NCI-H226 (cell line): ENCODE results near the gene PXYLP1.

Experiments used
- DNase-seq: peaks from one replicate; pipeline ENCODE4 v3.0.0-alpha.2; 2015

Gene PXYLP1

DNA sequence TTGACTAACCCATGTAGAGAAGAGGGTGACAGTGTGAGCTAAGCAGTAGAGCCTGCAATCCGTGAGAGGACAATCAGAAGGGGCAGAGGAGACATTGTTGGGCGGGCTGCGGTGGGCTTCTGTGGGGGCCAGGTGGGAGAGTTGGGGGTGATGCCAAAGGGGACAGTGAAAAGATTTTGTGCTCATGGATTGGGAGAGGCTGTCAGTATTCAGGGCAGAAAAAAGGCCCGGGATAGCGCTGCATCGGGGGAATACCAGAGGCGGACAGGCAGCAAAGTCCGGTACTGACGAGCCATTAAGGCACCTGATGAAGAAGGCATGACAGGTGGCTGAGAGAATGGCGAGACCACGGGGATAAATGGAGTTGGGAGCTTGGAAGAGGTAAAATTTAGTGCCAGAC, 1.3 kb upstream of the PXYLP1 start:
- DNase-seq: no peak

DNA sequence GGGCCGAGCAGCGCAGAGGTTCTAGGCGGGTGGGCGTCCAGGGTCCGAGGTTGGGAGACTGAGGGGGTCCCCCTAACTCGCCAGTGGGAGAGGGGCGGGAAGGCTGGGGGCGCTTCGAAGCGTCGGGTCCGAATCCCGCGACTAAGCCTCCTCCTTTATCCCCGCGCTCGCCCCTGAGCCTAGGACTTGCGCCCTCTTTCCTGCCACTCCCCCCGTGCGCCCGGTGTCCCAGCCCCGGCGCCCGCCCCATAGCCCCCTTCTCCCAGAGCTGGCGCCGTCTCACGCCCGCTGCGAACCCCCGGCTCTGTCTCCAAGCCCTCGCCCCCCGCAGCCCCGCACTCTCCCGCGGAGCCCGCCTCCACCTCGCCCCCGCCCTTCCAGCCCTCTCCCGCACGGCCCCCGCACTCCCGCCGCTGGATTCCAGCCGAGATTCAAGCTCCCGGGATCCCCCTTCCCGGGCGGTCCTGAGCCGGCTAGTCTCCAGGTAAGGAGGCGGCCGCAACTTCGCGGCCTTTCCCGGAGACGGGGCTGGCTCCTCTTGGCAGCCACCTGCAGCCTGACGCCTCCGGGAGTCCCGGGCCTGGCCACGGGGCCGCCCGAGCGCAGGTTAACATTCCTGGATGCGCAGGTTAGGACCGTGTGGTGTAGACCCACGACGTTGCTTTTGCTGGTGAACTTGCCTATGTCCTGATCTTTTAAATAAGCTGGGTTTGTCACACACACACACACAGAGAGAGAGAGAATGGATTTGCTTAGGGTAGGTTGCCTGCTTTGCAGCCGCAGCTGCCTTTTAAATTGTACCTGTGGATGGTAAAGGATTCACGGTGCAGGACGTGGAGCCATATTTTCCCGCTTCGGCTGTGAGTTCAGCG, 563 bp downstream of the PXYLP1 start:
- no peak for DNase-seq

DNA sequence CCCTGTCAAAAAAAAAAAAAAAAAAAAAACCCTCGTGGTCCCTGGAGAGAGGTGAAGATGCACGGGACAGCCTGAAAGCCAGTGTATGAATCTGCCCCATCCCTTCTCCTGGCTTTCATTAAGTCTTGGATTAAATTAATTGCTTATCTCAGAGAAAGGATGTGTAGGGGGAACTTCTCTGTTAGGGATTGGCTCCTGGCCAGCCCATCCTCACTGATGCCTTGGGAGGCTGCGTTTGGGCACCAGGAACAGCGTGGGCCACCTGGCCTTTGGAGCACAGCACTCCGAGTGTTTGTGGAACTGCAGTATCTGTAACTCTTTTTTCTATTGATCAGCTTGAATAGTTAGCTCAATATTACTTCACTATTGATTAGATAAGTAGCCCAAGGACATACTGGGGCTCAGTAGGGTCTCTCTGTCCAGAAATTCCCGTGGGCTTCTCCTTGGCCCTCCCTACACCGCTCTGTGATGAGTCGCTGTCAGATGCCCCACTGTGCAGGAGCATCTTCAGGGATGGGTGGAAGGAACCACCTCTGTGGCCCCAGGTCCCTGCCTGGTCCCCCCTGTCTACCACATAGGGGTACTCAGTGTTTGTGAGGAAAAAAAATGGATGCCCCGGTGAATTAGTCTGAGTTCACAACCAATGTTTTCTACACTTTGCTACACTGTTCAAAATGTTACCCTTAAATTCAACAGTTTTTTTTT, 2.0 kb downstream of the PXYLP1 start:
- DNase-seq: no peak

DNA sequence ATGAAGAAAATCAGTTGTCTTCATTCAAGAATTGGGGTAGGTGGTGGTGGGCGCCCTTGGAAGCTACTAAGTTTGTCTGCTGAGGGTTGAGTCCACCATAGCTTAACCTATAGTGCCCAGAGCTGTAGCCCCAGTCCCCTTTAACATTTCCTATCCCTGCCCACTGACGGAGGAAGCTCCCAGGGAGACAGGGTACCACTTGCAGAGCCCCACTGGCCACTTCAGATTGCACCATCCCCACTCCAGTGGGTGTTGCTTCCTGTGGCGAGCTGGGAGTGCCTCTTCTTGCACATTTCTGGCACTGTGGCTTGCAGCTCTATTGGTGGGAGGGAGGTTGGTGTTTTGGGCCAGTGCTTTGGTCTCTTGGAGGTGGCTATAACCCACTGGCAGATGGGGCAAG, 2.7 kb downstream of the PXYLP1 start:
- DNase-seq: no peak

DNA sequence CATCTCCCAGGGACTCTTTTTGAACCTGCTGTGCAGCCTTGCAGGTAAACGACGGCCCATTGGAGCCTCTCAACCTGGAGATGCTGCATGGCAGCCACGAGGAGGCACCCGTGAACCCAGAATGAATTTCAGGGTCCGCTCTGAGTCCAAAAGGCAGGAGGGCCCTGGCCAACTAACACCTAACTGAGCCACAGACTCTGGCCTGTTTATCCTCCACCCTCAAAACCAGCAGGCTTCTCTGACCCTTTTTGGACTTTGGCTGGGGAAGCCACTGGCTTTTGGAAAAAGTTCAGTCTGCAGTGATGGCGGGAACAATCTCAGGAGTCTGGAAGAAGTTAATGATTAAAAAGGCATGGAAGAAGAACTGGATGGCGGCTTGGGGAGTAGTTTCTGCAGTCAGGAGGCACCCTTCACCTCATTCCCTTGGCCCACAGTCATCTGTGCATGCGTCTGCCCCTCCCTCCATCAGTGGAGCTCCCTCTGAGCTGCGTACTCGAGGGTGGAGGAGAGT, 4.1 kb downstream of the PXYLP1 start:
- DNase-seq: no peak

DNA sequence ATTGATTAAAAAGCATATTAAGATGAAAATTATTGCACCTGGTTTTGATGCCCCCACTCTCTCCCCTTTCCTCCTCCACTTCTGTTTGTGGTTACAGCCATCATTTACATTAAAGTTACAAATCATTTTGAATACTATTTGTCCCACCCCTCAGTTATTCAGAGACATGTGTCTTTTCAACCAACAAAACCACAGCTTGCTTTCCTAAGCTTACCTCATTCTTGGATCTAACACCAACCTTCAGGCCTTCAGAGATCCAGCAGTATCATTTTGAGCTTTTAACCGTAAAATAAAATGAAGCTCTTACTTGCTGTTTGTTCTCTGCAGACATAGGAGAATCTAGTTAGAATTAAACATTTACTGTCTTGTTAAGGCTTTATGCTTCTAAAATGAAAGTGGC, 4.7 kb downstream of the PXYLP1 start:
- DNase-seq: no peak

DNA sequence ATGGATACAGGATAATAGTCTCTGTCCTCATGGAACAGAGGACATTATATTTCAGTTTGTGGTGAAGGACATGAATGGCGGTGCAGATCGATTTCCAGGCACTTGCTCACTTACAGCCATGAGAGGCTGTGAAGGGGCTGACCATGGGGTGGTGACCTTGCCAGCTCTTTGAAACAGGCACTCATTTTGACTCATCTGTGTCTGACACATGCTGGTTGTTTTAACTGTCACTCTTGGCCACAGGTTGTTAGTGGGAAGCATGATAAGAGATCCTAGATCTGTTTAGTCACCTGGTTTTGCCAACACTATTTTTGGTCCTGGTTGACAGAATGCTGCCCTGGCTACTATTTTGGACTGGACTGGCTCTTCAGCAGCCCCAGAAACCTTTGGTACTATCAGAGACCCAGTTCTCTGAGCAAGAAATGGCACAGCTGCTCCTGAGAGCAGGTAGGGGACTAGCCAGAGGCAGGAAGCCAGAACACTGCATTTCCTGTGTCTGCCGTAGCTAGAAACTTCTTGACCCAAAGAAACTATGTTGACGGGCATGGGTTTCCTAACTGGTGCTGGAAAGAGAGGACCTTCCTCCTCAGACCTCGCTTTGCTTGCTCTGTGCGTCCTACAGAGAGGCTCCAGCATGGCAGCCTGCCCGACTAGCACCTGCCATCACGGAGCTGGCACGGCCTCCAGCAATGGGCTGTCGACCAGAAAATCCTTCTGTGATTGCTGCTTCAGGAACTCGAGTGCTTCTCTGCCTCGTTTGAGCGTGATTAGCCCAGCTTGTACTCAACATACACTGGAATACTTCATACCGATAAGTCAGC, 6.3 kb downstream of the PXYLP1 start:
- no peak for DNase-seq

DNA sequence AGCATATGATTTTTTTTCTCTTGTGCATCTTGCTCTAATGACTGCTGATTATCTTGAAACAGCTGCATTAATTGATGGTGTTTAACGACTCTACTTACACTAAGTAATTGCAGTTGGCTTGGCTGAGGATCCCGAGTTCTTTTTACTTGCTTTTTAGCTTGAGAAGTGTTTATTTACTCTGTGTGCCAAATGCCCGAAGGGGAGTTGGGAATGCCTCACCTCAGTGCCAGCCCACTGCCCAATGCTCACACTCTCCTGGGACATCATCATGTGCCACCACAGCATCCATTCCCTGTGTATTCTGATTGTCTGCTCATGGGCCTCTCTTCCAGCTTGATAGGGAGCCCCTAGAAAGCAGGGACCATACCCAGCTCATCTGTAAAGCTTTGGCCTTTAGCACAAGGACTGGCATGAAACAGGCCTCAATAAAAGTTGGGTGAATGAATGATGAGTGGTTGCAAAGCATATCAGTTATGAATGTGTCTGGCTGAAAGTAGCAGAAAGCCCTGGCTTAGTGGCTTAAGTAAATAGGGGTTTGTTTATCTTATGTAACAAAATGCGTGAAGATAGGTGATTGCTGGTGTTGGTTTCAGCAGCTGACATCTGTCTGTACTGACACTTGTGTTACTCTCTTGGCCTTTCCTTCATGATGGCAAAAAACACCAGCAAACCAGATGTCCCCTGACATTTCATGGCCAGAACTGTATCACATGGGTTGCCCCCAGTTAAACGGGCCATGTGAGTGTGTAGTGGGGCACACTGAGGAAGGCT, 8.1 kb downstream of the PXYLP1 start:
- no peak for DNase-seq

DNA sequence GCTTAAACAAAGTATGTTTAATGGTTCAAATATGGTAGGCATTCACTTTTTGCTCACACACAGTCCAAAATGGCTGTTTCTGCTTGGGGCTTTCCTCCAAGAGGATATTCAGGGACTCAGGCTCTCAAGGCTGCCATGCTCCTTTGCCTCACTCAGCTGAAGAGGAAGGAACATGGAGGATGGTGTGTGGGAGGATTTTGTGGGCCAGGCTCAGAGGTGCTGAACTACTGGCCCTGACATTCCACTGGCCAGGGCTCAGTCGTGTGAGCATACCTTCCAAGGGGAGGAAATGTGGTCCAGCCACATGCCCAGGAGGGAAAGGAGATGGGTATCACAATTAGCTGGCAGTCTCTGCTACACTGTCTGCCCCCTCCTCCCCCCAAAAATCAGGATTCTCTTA, 8.7 kb downstream of the PXYLP1 start:
- peak; percentile 88 for DNase-seq

DNA sequence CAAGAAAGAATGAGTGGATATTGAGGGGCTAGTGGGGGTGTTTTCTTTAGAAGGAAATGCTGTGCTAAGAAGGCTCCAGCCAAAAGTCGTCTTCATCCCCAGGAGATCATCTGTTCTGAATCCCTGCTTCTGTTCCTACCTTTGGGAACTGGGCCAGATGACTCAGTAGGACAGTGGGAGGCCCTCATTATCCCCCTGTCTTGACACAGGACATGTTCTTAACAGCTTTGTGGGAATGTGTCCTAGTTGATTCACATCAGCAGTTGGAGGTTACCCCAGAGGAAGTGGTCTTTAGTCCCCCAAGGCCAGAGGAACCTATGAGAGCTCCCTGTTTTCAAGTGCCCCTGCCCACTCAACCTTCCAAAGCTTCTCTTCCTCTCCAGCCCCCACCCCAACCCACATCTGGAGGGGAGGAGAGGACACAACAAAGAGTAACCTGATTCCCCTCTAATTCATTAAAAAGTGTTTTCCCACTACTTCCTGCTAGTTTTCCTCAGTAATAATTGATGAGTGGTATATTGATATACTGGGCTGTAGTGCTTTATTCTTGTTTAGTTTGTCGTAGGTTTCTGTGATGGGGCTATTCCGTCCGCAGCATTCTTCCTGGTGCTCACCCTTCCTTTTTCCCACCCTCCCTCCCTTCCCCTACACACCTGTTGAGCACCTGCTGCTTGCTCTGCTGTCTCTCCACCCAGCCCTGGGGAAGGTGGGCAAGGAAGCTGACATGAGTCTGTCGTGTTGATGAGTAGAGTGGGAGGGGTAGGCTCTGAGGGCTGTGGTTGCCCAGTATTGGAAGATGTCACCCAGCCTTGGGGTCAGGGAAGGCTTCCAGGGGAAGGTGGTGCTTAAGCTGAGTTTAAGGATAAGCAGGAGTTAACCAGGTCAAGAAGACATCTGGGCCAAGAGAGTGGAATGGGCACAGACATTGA, 9.3 kb downstream of the PXYLP1 start:
- peak; percentile 60 for DNase-seq

DNA sequence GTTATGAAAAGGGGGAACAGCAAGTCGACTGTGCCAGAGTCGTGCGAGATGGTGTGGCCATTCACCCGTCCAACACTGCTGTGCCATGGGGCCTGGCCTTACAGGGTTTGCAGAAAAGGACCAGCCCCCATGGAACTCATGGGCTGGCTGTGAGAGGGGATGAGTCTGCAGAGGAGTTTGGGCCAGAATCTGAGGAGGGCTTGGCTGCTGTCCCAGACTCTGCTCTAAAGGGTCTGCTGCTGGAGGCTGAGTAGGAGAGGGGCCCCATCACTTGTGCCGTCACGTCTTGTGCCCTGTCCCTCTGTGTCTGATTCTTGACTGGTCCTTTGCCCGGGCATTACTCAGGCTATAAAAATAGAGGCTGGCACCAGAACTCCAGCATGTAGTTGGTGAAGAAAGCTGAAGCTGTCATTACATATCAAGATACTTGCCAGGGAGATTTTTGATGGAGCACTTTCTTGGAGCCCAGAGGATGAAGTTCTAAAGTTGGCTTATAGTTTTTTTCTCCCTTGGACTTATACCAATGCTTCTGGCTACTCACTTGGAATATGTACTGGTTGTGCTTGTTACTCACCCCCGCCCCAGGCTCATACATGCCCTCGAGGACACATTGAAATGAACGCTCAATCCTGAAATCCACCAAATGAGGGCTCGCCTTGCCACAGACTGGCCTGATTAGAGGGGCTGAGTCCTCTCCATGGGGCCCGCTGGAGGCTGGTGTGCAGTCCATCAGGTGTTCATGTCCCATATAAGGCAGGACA, 10.2 kb downstream of the PXYLP1 start:
- peak; percentile 41 for DNase-seq

DNA sequence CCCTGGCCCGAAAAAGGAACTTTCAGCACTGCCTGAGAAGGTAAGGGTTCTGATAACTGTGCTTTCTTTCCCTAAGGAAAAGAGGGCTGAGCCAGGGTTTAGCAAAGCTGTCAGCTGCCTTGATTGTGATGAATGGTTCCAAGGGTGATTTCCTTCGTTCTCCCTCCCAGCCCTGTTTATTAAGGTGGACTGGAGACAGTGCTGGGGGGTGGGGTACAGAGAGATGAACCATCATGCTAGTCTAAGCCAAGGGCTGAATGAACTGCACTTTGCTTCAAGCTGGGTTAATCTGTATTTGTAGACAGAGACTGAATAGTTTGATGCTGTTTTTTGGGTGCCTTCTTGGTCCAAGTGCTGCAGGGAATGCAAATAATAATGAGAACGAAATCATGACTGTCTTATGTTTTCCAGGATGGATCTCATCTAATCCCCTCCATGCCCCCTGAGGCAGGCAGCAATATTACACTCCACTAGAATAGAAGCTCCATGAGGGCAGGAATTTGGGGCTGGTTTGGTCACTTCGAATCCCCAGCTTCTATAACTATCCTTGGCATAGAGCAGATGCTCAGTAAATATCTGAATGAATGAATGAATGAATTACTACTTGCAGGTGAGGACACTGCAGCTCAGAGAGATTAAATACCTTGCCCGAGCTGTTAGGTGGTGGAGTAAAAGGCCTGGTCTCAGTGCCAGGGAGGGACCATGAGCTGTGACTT, 10.9 kb downstream of the PXYLP1 start:
- DNase-seq: peak; percentile 68

DNA sequence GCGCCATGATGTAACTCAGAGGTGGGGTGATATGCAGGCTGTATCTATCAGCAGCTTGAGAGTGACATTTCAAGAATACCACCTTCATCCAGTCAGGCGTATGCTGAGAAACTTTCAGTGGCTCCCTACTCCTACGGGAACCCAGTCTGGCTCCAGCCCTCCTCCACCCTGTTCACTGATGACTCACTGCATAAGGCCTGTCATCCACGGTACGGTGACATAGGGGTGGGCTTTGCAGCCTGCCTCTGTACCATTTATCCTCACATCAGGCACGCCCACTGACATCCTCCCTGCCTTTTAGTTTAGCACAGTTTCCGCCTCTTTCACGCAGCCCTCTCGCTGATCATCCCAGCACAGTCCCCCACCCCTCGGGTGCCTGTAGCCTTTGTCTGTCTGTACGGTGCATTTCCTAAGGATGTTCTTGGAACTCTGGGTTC, 11.7 kb downstream of the PXYLP1 start:
- peak; percentile 73 for DNase-seq

DNA sequence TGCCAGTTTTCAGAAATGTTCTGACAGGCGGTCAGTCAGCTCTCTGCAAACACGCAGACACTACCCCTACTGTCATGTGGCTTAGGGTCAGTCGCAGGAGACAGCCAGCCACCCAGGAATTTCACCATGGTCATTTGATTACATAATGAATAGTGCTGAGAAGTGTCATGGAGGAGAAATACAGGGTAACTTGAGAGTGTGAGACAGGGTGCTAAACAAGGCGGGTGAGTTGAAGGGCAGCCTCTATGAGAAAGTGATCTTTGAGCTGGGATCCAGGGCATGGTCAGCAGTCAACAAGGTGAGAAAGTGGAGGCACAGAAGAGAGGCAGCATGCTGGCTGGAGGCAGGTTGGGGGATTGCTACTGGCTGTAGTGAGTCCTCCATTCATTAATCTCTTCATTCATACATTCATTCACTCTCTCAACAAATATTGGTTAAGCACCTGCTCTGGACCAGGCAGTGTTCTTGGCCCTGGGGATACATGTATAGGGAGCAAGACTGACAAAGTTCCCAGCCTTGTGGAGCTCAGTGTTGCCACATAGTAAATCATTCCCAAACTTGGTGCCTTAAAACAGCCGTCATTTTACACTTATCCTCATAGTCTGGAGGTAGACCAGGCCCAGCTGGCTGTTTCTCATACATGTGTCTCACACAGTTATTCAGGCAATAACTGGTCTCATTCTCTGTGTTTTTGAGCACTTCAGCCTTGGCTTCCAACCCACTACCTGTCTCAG, 14.8 kb downstream of the PXYLP1 start:
- no peak for DNase-seq

DNA sequence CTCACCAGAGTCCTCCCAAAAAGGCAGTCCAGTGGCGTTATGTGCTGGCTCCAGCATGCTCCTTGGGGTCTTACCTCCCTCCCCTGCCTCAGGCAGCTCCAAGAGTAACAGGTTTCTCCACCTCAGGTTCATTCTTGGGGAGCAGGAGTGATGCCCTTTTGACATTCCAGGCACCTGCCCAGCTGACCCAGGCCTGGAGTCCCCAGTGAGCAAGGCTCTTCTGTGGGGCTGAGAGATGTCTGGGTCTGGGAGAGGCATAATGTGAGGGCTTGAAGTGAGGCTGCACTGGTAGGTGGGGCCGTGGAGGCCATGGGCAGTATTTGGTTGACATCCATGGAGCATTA, 15.3 kb downstream of the PXYLP1 start:
- DNase-seq: no peak

DNA sequence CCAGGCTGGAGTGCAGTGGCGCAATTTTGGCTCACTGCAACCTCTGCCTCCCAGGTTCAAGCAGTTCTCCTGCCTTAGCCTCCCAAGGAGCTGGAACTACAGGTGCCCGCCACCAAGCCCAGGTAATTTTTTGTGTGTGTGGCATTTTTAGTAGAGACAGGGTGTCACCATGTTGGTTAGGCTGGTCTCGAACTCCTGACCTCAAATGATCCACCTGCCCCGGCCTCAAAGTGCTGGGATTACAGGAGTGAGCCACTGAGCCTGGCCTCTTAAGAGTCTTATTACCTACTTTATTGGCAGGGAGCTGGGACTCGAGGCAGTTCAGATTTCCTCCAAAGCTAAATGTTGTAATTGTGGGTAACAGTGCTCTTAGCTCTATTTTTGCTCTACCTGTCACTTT, 16.4 kb downstream of the PXYLP1 start:
- no peak for DNase-seq

DNA sequence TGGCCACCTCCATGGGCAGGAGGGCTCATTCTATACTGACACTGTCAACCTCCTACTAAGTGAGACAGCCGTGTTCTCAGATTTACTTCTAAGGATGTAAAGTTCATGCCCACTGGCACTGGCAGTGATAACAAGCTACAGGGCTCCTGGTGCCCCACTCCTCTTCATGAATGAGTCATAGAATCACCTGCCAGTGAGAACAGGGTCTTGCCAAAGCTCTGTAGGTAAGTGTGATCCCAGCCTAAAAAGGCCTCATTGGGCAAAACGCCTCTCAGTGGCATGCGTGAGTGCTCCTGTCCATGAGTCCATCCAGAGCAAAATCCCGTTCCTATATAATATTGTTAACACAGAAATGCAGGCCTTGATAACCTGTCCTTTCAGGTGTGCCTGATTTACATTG, 17.4 kb downstream of the PXYLP1 start:
- no peak for DNase-seq

DNA sequence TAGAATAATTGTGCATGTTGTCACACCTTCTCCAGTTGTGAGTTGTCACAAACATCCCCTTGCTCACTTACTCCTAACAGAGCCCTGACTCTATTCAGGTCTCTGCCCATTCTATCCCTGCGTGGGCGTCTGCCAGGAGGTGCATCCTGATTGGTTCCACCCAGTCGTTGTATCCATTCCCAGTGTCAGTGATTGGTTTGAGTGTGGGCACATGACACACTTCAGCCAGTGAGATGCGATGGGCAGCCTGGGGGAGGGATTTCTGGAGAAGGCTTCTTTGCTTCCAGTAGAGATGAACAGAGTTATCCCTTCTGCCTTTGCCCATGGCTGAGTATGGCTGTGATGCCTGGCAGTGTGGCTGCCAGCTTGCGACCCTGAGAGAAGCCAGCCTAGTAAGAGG, 18.7 kb downstream of the PXYLP1 start:
- DNase-seq: no peak

DNA sequence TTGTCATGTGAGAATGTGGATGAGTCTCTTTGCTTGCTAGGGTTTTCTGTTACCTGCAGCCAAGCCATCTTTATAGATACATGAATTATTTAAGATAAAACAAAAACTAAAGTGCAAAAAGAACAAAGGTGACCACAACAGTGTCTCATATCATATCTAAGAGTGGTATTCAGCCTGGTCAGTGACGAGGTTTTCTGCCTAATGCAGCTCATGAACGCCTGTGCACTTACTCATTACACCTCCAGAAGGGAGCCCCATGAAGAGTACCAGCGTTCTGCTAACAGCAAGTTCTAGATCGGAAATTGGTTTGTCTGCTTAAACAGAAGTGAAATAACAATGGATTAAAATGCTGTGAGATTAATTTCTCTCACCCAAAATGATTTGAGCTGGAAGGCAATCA, 19.2 kb downstream of the PXYLP1 start:
- DNase-seq: no peak
